OCI-LY7 (cell line): ENCODE results near the gene DCAF4. TPM values are rescaled to one million over a fixed set of nuclear protein-coding genes. Genes with fewer than 3 reads are reported as not detected.

Experiments
- BruUV-seq: library from RNA; stranded (reverse); fragments of 400-500 nt; replicated peaks from 2 replicates; lab custom pipeline; 2021; lab: Mats Ljungman, UMichigan
- CTCF ChIA-PET: fragments of 300-600 bp; sonication (Branson Sonifier 250); formaldehyde crosslinking; loops from one replicate; lab custom pipeline; 2022; ENCODE audit warnings: antibody characterized with exemption; ENCODE audit not compliant: unreplicated experiment; lab: Charles Lee
- POLR2A ChIA-PET: fragments of 300-600 bp; sonication (Branson Sonifier 250); formaldehyde crosslinking; loops from one replicate; lab custom pipeline; 2022; ENCODE audit warnings: antibody characterized with exemption; lab: Charles Lee
- DNase-seq: peaks from one replicate; pipeline ENCODE4 v3.0.0-alpha.2; 2015; ENCODE audit warnings: low spot score
- H2AFZ ChIP-seq: fragments of 200-600 bp; sonication (generic), shearing (Covaris generic); 2 replicates; pipeline ENCODE4 v1.6.1; 2014; ENCODE audit warnings: mild to moderate bottlenecking, antibody characterized with exemption, low read length, moderate library complexity
- H3K27ac ChIP-seq: fragments of 200-600 bp; sonication (generic); 2 replicates; pipeline ENCODE4 v1.5.1; 2014; ENCODE audit warnings: mixed run types, low read depth, mild to moderate bottlenecking, moderate library complexity, low read length, inconsistent platforms; ENCODE audit not compliant: poor library complexity, severe bottlenecking
- H3K36me3 ChIP-seq: fragments of 200-600 bp; sonication (generic); 2 replicates; pipeline ENCODE4 v1.6.1; 2014; ENCODE audit warnings: mild to moderate bottlenecking, antibody characterized with exemption, low read length, moderate library complexity, mixed read lengths; ENCODE audit not compliant: insufficient read depth
- H3K4me1 ChIP-seq: fragments of 200-600 bp; sonication (generic); 2 replicates; pipeline ENCODE4 v1.5.1; 2014; ENCODE audit warnings: mild to moderate bottlenecking, low read length; ENCODE audit not compliant: insufficient read depth, poor library complexity, severe bottlenecking
- H3K4me2 ChIP-seq: fragments of 200-600 bp; sonication (generic); 2 replicates; pipeline ENCODE4 v1.6.1; 2014; ENCODE audit warnings: mild to moderate bottlenecking, low read length
- H3K4me3 ChIP-seq: fragments of 200-600 bp; sonication (generic); 2 replicates; pipeline ENCODE4 v1.5.1; 2014; ENCODE audit warnings: mild to moderate bottlenecking, low read depth, low read length; ENCODE audit not compliant: poor library complexity, severe bottlenecking
- H3K79me2 ChIP-seq: fragments of 200-600 bp; sonication (generic); 2 replicates; pipeline ENCODE4 v1.6.1; 2016; ENCODE audit warnings: low read depth, mild to moderate bottlenecking, low read length, moderate library complexity, mixed read lengths; ENCODE audit not compliant: insufficient read depth
- H3K9me2 ChIP-seq: fragments of 200-600 bp; sonication (generic); 2 replicates; pipeline ENCODE4 v1.6.1; 2016; ENCODE audit warnings: mild to moderate bottlenecking, low read length, mixed read lengths; ENCODE audit not compliant: insufficient read depth
- H3K9me3 ChIP-seq: fragments of 200-600 bp; sonication (generic); 2 replicates; pipeline ENCODE4 v1.6.1; 2014; ENCODE audit warnings: mild to moderate bottlenecking, mixed run types, low read length, mixed read lengths
- H4K20me1 ChIP-seq: fragments of 200-600 bp; sonication (generic); 2 replicates; pipeline ENCODE4 v1.6.1; 2014; ENCODE audit warnings: mild to moderate bottlenecking, antibody characterized with exemption, low read length, moderate library complexity, mixed read lengths; ENCODE audit not compliant: insufficient read depth
- EZH2phosphoT487 ChIP-seq: fragments of 200-600 bp; sonication (generic); IDR thresholded peaks from 2 replicates; pipeline ENCODE4 v1.6.1; 2018; ENCODE audit warnings: low read depth, borderline replicate concordance, mild to moderate bottlenecking, mixed run types, antibody characterized with exemption, low read length, moderate library complexity, mixed read lengths
- intact Hi-C: fragments of 100-400 bp; cut with micrococcal nuclease; formaldehyde crosslinking; loops from one replicate; pipeline ENCODE4 v1.10.0; 2022; ENCODE audit not compliant: unreplicated experiment
- total RNA-seq, 2 experiments: library from RNA; depleted of rRNA in 1 of 2; stranded (reverse); fragments of >200 nt in 1 of 2; shearing (Covaris generic) in 1 of 2; gene quantifications; 2 replicates each; pipeline ENCODE4 v1.2.3, GENCODE V29; 2014 to 2022
- TF ChIP-seq, protein P1 (sequence below): fragments of 200-600 bp; sonication (generic); conservative IDR thresholded peaks from 2 replicates; pipeline ENCODE4 v1.5.1; 2014; ENCODE audit warnings: mild to moderate bottlenecking, antibody characterized with exemption, low read length, moderate library complexity, mixed read lengths

Gene DCAF4
- total RNA-seq, 2 experiments from 2014 or later, result 31.1 to 48.8 TPM

DNA sequence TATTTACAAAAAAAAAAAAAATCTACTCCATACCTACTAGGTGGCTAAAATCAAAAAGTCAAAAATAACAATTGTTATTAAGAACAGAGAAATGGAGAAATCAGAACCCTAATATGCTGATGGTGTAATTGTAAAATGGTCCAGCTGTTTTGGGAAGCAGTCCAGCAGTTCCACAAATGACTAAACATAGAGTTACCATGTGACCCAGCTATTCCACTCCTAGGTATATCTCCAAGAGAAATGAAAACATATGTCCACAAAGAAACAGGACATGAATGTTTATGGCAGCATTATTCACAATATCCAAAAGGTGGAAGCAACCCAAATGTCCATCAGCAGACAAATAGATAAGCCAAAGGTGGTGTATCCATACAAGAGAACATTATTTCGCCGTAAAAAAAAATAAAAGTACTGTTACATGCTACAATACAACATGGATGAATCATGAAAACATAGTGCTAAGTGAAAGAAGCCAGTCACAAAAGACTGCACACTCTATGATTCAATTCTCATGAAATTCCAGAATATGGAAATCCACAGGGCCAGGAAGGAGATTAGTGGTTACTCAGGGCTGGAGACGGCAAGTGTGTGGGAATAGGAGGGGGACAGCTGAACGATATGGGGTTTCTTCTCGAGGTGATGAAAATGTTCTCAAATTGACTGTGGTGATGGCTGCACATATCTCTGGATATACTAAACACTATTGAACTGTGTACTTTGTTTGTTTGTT is 23.3 kb upstream of the DCAF4 start:
- H3K79me2 ChIP-seq, result no peaks in the 10 kb centered on the region
- intact Hi-C loops, result no loop called here
- BruUV-seq, result no TSS peak
- no peak overlapping the region for H3K4me3 ChIP-seq
- TF ChIP-seq, protein P1, sequence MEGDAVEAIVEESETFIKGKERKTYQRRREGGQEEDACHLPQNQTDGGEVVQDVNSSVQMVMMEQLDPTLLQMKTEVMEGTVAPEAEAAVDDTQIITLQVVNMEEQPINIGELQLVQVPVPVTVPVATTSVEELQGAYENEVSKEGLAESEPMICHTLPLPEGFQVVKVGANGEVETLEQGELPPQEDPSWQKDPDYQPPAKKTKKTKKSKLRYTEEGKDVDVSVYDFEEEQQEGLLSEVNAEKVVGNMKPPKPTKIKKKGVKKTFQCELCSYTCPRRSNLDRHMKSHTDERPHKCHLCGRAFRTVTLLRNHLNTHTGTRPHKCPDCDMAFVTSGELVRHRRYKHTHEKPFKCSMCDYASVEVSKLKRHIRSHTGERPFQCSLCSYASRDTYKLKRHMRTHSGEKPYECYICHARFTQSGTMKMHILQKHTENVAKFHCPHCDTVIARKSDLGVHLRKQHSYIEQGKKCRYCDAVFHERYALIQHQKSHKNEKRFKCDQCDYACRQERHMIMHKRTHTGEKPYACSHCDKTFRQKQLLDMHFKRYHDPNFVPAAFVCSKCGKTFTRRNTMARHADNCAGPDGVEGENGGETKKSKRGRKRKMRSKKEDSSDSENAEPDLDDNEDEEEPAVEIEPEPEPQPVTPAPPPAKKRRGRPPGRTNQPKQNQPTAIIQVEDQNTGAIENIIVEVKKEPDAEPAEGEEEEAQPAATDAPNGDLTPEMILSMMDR, result no peak
- TF ChIP-seq EZH2phosphoT487, result no peak
- no peak for DNase-seq
- ChIA-PET CTCF (interaction anchor here (0.7 kb wide), 1 partner anchor 8 kb away, joined by 3 read pairs; no protein-coding TSS in a partner anchor), POLR2A (interaction anchor here (0.6 to 1.1 kb wide), 4 partner anchors 151 to 395 kb away, joined by 3 to 6 read pairs (median 4); no protein-coding TSS in a partner anchor)
- H4K20me1 ChIP-seq, result no peaks in the 10 kb centered on the region
- no peak overlapping the region for H2AFZ ChIP-seq
- no peaks in the 10 kb centered on the region for H3K9me3 ChIP-seq
- no peaks in the 10 kb centered on the region for H3K9me2 ChIP-seq
- no peak overlapping the region for H3K4me2 ChIP-seq
- no peak overlapping the region for H3K27ac ChIP-seq
- H3K4me1 ChIP-seq, result no peaks in the 10 kb centered on the region
- H3K36me3 ChIP-seq, result no peaks in the 10 kb centered on the region

DNA sequence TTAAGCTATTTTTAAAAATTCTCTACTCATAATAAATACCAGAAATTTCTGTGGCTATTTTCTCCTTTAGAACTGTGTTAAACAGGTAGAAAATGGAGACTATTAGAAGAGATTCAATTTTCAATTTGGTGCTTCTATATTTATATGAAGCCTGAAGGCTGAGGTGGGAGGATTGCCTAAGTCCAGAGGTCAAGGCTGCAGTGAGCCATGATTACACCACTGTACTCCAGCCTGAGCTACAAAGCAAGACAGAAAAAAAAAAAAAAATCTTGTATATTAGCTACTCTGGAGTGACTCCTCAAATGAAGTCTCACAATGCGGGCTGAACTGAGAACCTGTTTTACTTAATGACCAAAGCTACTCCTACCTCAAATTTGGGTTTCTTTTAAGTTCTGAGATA is 22.5 kb upstream of the DCAF4 start:
- DNase-seq, result no peak
- H4K20me1 ChIP-seq, result no peaks in the 10 kb centered on the region

More for the DNA sequence above, 22.5 kb upstream of the DCAF4 start:
- no peak overlapping the region for H3K4me2 ChIP-seq
- no TSS peak for BruUV-seq
- no peak overlapping the region for H2AFZ ChIP-seq
- H3K4me1 ChIP-seq, result no peaks in the 10 kb centered on the region
- no peak overlapping the region for H3K4me3 ChIP-seq
- H3K36me3 ChIP-seq, result no peaks in the 10 kb centered on the region
- no peaks in the 10 kb centered on the region for H3K9me2 ChIP-seq
- intact Hi-C loops, result no loop called here
- no peaks in the 10 kb centered on the region for H3K79me2 ChIP-seq
- ChIA-PET CTCF (interaction anchor here (0.7 kb wide), 1 partner anchor 9 kb away, joined by 3 read pairs; no protein-coding TSS in a partner anchor), POLR2A (interaction anchor here (0.6 to 1.2 kb wide), 3 partner anchors 384 to 396 kb away, joined by 3 to 5 read pairs (median 3); no protein-coding TSS in a partner anchor)
- no peak overlapping the region for H3K27ac ChIP-seq
- H3K9me3 ChIP-seq, result no peaks in the 10 kb centered on the region
- TF ChIP-seq, protein P1, result no peak
- TF ChIP-seq EZH2phosphoT487, result no peak
